K562 (cell line): ENCODE measurements around the gene CNKSR3. TPM values are rescaled to one million over a fixed set of nuclear protein-coding genes. Genes with fewer than 3 reads are reported as not detected.

Experiments used
- ATAC-seq: fragments of 200-7000 bp; cut with Tn5 transposase; 3 replicates; pipeline ENCODE4 v1.9.1; 2020; ENCODE audit warnings: moderate library complexity
- BruUV-seq: library from RNA; stranded (reverse); fragments of 400-500 nt; replicated peaks from 2 replicates; lab custom pipeline; 2021; lab: Mats Ljungman, UMichigan
- CTCF ChIA-PET: fragments of 300-600 bp; formaldehyde crosslinking; extraction: SDS; loops from one replicate; lab custom pipeline; 2021; ENCODE audit warnings: low intra/inter-chr PET ratio; lab: Yijun Ruan, JAX
- POLR2A ChIA-PET: fragments of 300-600, 350-650 bp; sonication (Branson Sonifier 250); formaldehyde crosslinking; extraction: SDS; loops from one replicate; lab custom pipeline; 2021; ENCODE audit warnings: antibody characterized with exemption, inconsistent platforms; lab: Yijun Ruan, JAX
- DNase-seq, 4 experiments: peaks; one replicate each; pipeline versions ENCODE4 v3.0.0 to v3.0.0-alpha.2; 2011 to 2018; ENCODE audit warnings: low spot score in 3 of 4, mixed read lengths in 3 of 4; ENCODE audit errors: extremely low read depth in 1 of 4
- FAIRE-seq: peaks from 2 replicates; lab custom pipeline; 2011; peaks lifted over from hg19 to GRCh38; lab: Jason Lieb, UNC
- H2AFZ ChIP-seq: 2 replicates; pipeline ENCODE4 v1.6.0; 2011; ENCODE audit warnings: low read depth, low read length, control low read depth, inconsistent platforms
- H3K27ac ChIP-seq: fragments of 200-600 bp; 3 replicates; pipeline ENCODE4 v1.8.0; 2011; ENCODE audit warnings: low read depth, mild to moderate bottlenecking, control low read depth, inconsistent platforms, low read length, moderate library complexity, mixed read lengths; ENCODE audit errors: extremely low read depth
- H3K27me3 ChIP-seq, 2 experiments: fragments of 300-600 bp in 1 of 2; 2 replicates in 1 of 2; 3 replicates in 1 of 2; pipeline versions ENCODE4 v1.6.0 to v1.8.0; 2011; ENCODE audit warnings: inconsistent platforms in 2 of 2, low read length in 2 of 2, mild to moderate bottlenecking in 1 of 2, mixed read lengths in 1 of 2, moderate library complexity in 1 of 2; ENCODE audit not compliant: control insufficient read depth in 2 of 2, insufficient read depth in 2 of 2
- H3K36me3 ChIP-seq: fragments of 300-600 bp; 3 replicates; pipeline ENCODE4 v1.8.0; 2011; ENCODE audit warnings: mild to moderate bottlenecking, low read length, inconsistent platforms; ENCODE audit not compliant: control insufficient read depth, insufficient read depth
- H3K4me1 ChIP-seq, 2 experiments: fragments of 200-600 bp in 1 of 2; replicated peaks in 1 of 2; 2 replicates in 1 of 2; 3 replicates in 1 of 2; pipeline versions ENCODE4 v1.5.1 to v1.8.0; 2011; ENCODE audit warnings: inconsistent platforms in 2 of 2, low read length in 2 of 2, mild to moderate bottlenecking in 1 of 2, mixed read lengths in 1 of 2, moderate library complexity in 1 of 2; ENCODE audit not compliant: control insufficient read depth in 2 of 2, insufficient read depth in 2 of 2
- H3K4me2 ChIP-seq: 2 replicates; pipeline ENCODE4 v1.6.1; 2011; ENCODE audit warnings: low read length, control low read depth, inconsistent platforms, mixed read lengths; ENCODE audit not compliant: insufficient read depth
- H3K4me3 ChIP-seq: fragments of 200-600 bp; sonication (generic), shearing (Covaris generic); 2 replicates; pipeline ENCODE4 v1.5.1; 2016; ENCODE audit warnings: control low read depth, inconsistent platforms
- H3K79me2 ChIP-seq: fragments of 200-600 bp; 3 replicates; pipeline ENCODE4 v1.8.0; 2011; ENCODE audit warnings: low read length, inconsistent platforms; ENCODE audit not compliant: control insufficient read depth, insufficient read depth
- H3K9ac ChIP-seq, 2 experiments: 2 replicates each; pipeline versions ENCODE4 v1.6.0 to v1.6.1; 2011; ENCODE audit warnings: low read depth in 2 of 2, low read length in 2 of 2, control low read depth in 1 of 2, inconsistent platforms in 1 of 2, mild to moderate bottlenecking in 1 of 2, mixed read lengths in 1 of 2; ENCODE audit not compliant: insufficient read depth in 1 of 2
- H3K9me1 ChIP-seq: one replicate; pipeline ENCODE4 v1.6.0; 2011; ENCODE audit warnings: inconsistent platforms, mild to moderate bottlenecking, low read length, moderate library complexity; ENCODE audit not compliant: control insufficient read depth, insufficient read depth
- H3K9me3 ChIP-seq: replicated peaks from 2 replicates; pipeline ENCODE4 v1.5.1; 2011; ENCODE audit warnings: low read depth, low read length, inconsistent platforms; ENCODE audit not compliant: control insufficient read depth, insufficient read depth
- H4K20me1 ChIP-seq: replicated peaks from 2 replicates; pipeline ENCODE4 v1.6.1; 2011; ENCODE audit warnings: low read length, inconsistent platforms, mixed read lengths; ENCODE audit not compliant: control insufficient read depth, insufficient read depth
- CBFA2T3 ChIP-seq: fragments of 450-650 bp; IDR thresholded peaks from 2 replicates; pipeline ENCODE4 v1.6.1; 2017
- HMBOX1 ChIP-seq: sonication (generic); IDR thresholded peaks from 2 replicates; pipeline ENCODE4 v1.6.1; 2016
- SPI1 ChIP-seq: IDR thresholded peaks from 2 replicates; pipeline ENCODE4 v1.6.1; 2011; ENCODE audit warnings: low read depth, low read length, control low read depth, borderline replicate concordance
- USF2 ChIP-seq: sonication (generic); formaldehyde crosslinking; IDR thresholded peaks from 2 replicates; pipeline ENCODE4 v1.5.0; 2020; ENCODE audit warnings: missing genetic modification reagents
- WGBS: fragments of 100-300 bp; shearing (Covaris generic); methylation state at CpG from one replicate; pipeline ENCODE4 v1.1.6; 2016; ENCODE audit warnings: low coverage, mixed read lengths; ENCODE audit not compliant: insufficient coverage; ENCODE audit errors: missing lambda C conversion rate; 5-methylcytosine and 5-hydroxymethylcytosine counted together
- in situ Hi-C: fragments of 300-500 bp; cut with MboI; formaldehyde crosslinking; loops from 4 replicates; pipeline ENCODE4 v1.15.0; 2018; ENCODE audit warnings: inconsistent platforms, mixed read lengths
- intact Hi-C: fragments of 100-400 bp; cut with micrococcal nuclease; formaldehyde crosslinking; loops from 2 replicates; pipeline ENCODE4 v1.14.2; 2022
- polyA plus RNA-seq, 8 experiments: library from polyadenylated mRNA; depleted of rRNA in 4 of 8; stranded (reverse) in 5 of 8; unstranded in 3 of 8; fragments of >200 nt; fragmentation: Nextera tagmentation in 2 of 8; fragmentation: Illumina TruSeq in 1 of 8; extraction: Ambion mirVana in 2 of 8; extraction: Trizol in 1 of 8; gene quantifications; 2 replicates each; pipeline versions ENCODE4 v1.2.1 to v1.2.3, GENCODE V29; 2011 to 2014; ENCODE audit warnings: inconsistent platforms in 1 of 8, missing spikeins in 1 of 8
- total RNA-seq, 7 experiments: library from RNA; depleted of rRNA in 6 of 7; stranded (reverse); fragments of >200 nt in 6 of 7; fragmentation: Illumina TruSeq in 2 of 7; extraction: Trizol in 2 of 7; gene quantifications; 2 replicates each; pipeline versions ENCODE4 v1.2.1 to v1.2.3, GENCODE V29; 2011 to 2021; ENCODE audit warnings: low replicate concordance in 1 of 7

Gene CNKSR3
- total and polyA plus RNA-seq, 9 of the 15 experiments (the other 6 are each of a cell fraction or from before 2014, with no cell fraction given), result 4.5 to 29.6 (median 9.5) TPM

- in situ Hi-C loops (no loop called here), intact Hi-C loops (no loop called here)
- Histone ChIP-seq H3K4me1 (no peaks in the 10 kb centered on the region), H2AFZ (no peak overlapping the region), H3K79me2 (no peaks in the 10 kb centered on the region), H3K9me3 (no peaks in the 10 kb centered on the region), H3K4me2 (no peak overlapping the region), H3K9ac (no peak overlapping the region), H3K9me1 (no peaks in the 10 kb centered on the region), H3K4me3 (no peak overlapping the region), H4K20me1 (no peaks in the 10 kb centered on the region), H3K27ac (no peak overlapping the region), H3K27me3 (no peaks in the 10 kb centered on the region), H3K36me3 (peaks cover 60% of the 10 kb centered on the region)
- WGBS, result 81% methylated on average over 4 of the region's 4 CpGs
- TF ChIP-seq USF2 (CRISPR knock-in tag) (no peak), CBFA2T3 (0 out of 2 replicates have a peak, but pooled peaks have one; percentile 26)
- CTCF ChIA-PET, result no interaction called here
- POLR2A ChIA-PET, result no interaction called here
- ATAC-seq, result no peak
- no peak for DNase-seq
- FAIRE-seq, result no peak
- no TSS peak for BruUV-seq
Measured at GRCh38 chr6:154425034-154425433, 85.5 kb downstream of the CNKSR3 start.

- no peak overlapping the region for H3K27ac ChIP-seq
- ATAC-seq, result no peak
- H2AFZ ChIP-seq, result no peak overlapping the region
- H3K9me3 ChIP-seq, result no peaks in the 10 kb centered on the region
- H3K79me2 ChIP-seq, result no peaks in the 10 kb centered on the region
- H3K4me1 ChIP-seq, result no peaks in the 10 kb centered on the region
- in situ Hi-C loops, result no loop called here
- H3K4me3 ChIP-seq, result no peak overlapping the region
- ChIA-PET POLR2A (interaction anchor here (0.6 to 1.1 kb wide), 2 partner anchors 17 to 68 kb away, joined by 3 read pairs; no protein-coding TSS in a partner anchor), CTCF (no interaction called here)
- H3K9ac ChIP-seq, result no peak overlapping the region
- intact Hi-C loops, result no loop called here
- FAIRE-seq, result peak; percentile 58
- H4K20me1 ChIP-seq, result no peaks in the 10 kb centered on the region
- BruUV-seq, result no TSS peak
- no peaks in the 10 kb centered on the region for H3K9me1 ChIP-seq
- no peaks in the 10 kb centered on the region for H3K27me3 ChIP-seq
- H3K36me3 ChIP-seq, result peaks cover 83% of the 10 kb centered on the region
- H3K4me2 ChIP-seq, result no peak overlapping the region
- no peak for DNase-seq
- TF ChIP-seq HMBOX1 (no peak), SPI1 (peak; percentile 24; the same call in 1 of the 2 replicates)
- 88% methylated on average over 8 of the region's 8 CpGs for WGBS
Measured at GRCh38 chr6:154414021-154414813, 96.3 kb downstream of the CNKSR3 start.
